ENCODE measurements around the gene ADAM12.
A peak's percentile ranks its signal among the peaks of the same experiment; 100 is the strongest.

Gene ADAM12

GRCh38 chr10:126140746-126141273 is 247.5 kb downstream of the ADAM12 start:
- Mint-ChIP-seq H3K27me3 (no peaks in the 10 kb centered on the region), H3K4me1 (peaks cover 6% of the 10 kb centered on the region), H3K27ac (no peak overlapping the region), H3K4me3 (no peak overlapping the region), H3K9me3 (peaks cover 4 to 14% of the 10 kb centered on the region in 2 donors)
- DNase-seq (no peak), ATAC-seq (no peak)

DNA sequence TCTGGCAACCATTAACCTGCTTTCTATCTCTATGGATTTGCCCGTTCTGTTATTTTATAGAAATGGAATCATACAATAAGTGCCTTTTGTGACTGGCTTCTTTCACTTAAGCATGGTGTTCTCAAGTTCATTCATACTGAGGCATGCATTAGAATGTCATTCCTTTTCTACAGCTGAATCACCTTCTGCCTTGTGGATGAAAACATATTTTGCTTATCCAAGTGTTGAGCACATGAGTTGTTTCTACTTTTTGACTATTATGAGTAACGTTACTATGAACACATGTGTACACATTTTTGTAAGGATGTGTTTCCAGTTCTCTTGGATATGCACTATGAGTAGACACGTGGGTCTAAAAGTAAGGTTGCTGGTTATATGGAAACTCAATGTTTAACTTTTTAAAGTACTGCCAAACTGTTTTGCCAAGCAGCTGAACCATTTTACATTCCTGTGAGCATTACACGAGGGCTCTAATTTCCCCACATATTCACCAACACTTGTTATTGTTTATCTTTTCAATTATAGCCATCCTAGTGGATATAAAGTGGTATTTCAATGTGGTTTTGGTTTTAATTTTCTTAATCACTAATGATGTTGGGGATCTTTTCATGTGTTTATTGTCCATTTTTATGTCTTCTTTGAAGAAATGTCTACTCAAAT is 250.6 kb downstream of the ADAM12 start:
- DNase-seq = no peak
- Mint-ChIP-seq H3K4me1 (peaks cover 8% of the 10 kb centered on the region), H3K4me3 (no peak overlapping the region), H3K27ac (no peak overlapping the region), H3K27me3 (no peaks in the 10 kb centered on the region), H3K9me3 (peaks cover 4 to 6% of the 10 kb centered on the region in 2 donors)
- ATAC-seq = no peak

DNA sequence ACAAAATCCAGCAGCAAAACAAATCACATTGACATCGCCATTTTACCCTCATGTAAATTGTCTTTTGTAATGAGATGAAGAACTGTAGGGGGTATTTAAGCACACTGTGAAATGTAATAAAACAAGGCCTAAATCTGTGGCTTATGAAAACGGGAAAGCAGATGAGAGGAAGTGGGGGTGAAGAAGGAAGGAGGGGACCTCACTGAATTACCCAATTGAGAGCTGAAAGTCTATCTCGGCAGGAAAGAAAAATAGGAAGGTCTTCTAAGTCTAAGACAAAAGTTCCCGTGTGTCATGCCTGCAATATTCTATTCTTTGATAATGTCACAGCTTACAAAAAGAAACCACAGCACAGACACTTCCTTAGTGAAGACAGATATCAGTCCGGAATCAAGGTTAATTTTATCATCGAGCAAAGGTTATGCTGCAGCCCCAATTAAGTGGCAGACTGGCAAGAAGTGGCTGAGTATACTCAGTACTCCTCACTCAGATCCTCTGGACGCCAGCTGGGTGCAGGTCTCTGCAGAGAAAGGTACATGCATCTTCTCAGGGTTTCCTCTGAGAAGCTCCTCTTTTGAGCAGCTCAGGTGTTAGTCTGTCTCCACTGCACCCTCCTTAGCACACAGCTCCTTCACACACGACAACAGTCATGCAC is 252.2 kb downstream of the ADAM12 start:
- DNase-seq (no peak), ATAC-seq (no peak)
- Mint-ChIP-seq H3K27me3 (no peaks in the 10 kb centered on the region), H3K4me1 (peaks cover 8% of the 10 kb centered on the region), H3K9me3 (peaks cover 0 to 4% of the 10 kb centered on the region in 2 donors), H3K27ac (peak overlapping the region in 1 of 2 donors; percentile 2), H3K4me3 (peak overlapping the region in 1 of 2 donors; percentile 32)

DNA sequence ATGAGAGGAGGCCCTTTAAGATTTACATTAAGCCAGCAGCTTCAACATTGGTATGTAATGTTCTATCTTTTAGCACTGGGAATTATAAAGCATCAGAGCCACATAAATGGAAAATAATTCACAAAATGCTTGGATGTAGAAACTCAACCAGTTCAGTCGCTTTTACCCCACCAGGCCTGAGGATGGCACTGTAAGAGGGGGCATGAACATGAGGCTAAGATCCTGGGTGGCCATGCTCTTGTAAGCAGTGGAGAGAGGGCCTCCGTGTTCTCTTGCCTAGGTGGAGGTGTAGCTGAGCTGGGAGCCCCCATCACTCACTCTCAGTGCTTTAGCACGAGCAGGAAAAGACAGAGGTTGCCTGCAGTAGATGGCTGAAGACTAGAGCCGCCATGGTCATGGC is 253.1 kb downstream of the ADAM12 start:
- peaks cover 8% of the 10 kb centered on the region for H3K4me1 Mint-ChIP-seq
- no peak for DNase-seq
- H3K9me3 Mint-ChIP-seq = peaks cover 0 to 4% of the 10 kb centered on the region in 2 donors
- ATAC-seq = no peak
- no peak overlapping the region for H3K27ac Mint-ChIP-seq
- no peaks in the 10 kb centered on the region for H3K27me3 Mint-ChIP-seq
- no peak overlapping the region for H3K4me3 Mint-ChIP-seq

GRCh38 chr10:126133906-126134656 is 254.2 kb downstream of the ADAM12 start:
- Mint-ChIP-seq H3K27me3 (no peaks in the 10 kb centered on the region), H3K4me3 (no peak overlapping the region), H3K4me1 (peaks cover 8% of the 10 kb centered on the region), H3K9me3 (peaks cover 0 to 4% of the 10 kb centered on the region in 2 donors), H3K27ac (no peak overlapping the region)
- ATAC-seq (no peak), DNase-seq (no peak)

GRCh38 chr10:126133082-126133620 is 255.1 kb downstream of the ADAM12 start:
- Mint-ChIP-seq H3K4me3 (no peak overlapping the region), H3K4me1 (peaks cover 8% of the 10 kb centered on the region), H3K27me3 (no peaks in the 10 kb centered on the region), H3K27ac (no peak overlapping the region), H3K9me3 (peaks cover 6 to 8% of the 10 kb centered on the region in 2 donors)
- no peak for ATAC-seq
- DNase-seq = no peak

DNA sequence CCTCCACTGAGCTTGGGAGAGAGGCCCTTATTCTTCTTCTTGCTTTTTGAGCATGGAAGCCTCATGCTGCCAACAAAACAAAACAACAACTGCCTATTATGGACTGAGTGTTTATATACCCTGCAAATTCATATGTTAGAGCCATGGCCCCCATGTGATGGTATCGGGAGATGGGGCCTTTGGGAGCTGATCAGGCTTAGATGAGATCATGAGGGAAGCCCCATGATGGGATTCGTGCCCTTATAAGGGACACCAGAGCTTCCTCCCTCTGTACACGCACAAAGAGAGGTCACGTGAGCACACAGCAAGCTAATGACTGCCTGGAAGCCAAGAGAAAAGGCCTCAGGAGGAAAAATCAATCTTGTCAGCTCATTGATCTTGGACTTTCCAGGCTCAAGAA is 256.9 kb downstream of the ADAM12 start:
- ATAC-seq = no peak
- Mint-ChIP-seq H3K9me3 (peaks cover 12 to 15% of the 10 kb centered on the region in 2 donors), H3K27ac (no peak overlapping the region), H3K27me3 (no peaks in the 10 kb centered on the region), H3K4me1 (peaks cover 8% of the 10 kb centered on the region), H3K4me3 (no peak overlapping the region)
- DNase-seq = no peak

DNA sequence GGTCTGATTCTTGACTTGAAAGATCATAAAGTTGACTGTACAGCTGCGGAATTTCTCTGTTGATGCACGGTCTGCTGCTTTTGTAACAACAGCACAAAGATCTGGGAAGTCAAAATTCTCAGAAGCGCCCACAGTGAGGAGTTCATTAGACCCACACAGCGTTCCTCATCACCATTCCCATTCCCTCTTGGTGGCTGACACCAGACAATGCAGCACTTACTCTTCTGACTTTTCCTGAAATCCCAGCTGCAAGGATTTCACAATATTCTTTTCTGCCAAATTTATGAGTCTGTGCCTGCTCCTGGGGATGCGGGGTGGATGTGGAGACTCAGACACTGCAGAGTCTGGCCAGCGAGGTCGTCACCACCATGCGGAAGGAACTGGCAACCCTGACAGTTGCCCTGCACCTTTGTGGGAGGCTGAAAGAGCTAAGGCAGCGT is 258.0 kb downstream of the ADAM12 start:
- Mint-ChIP-seq H3K4me3 (no peak overlapping the region), H3K27ac (no peak overlapping the region), H3K27me3 (no peaks in the 10 kb centered on the region), H3K4me1 (no peaks in the 10 kb centered on the region), H3K9me3 (peaks cover 12 to 15% of the 10 kb centered on the region in 2 donors)
- ATAC-seq = no peak
- no peak for DNase-seq

DNA sequence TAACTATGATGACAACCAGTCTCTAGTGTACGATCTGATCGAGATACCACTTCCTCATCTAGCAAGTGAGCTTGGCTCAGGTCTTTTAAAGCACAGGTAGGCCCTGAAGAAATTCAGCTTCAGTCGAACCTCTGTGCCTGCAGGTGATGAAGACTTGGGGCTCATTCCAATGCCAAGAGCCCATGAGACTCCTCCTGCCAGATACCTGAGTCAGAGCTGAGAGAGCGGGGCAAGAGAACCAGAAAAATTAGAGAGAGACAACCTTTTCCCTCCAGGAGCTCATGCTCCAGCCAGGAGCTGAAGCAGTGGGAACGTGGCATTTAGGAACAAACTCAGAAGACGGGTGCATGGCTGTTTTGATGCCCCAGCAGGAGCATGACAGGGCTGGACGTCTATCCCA is 259.3 kb downstream of the ADAM12 start:
- Mint-ChIP-seq H3K4me3 (no peak overlapping the region), H3K27me3 (no peaks in the 10 kb centered on the region), H3K4me1 (no peaks in the 10 kb centered on the region), H3K9me3 (peaks cover 12 to 15% of the 10 kb centered on the region in 2 donors), H3K27ac (no peak overlapping the region)
- DNase-seq (no peak), ATAC-seq (no peak)

DNA sequence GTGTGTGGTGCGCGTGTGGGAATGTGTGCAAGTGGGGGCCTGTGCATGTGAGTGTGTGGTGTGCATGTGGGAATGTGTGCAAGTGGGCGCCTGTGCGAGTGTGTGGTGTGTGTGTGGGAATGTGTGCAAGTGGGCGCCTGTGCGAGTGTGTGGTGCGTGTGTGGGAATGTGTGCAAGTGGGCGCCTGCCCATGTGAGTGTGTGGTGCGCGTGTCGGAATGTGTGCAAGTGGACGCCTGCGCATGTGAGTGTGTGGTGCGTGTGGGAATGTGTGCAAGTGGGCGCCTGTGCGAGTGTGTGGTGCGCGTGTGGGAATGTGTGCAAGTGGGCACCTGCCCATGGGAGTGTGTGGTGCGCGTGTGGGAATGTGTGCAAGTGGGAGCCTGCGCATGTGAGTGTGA is 259.7 kb downstream of the ADAM12 start:
- Mint-ChIP-seq H3K27me3 (no peaks in the 10 kb centered on the region), H3K4me1 (no peaks in the 10 kb centered on the region), H3K4me3 (no peak overlapping the region), H3K9me3 (peaks cover 12 to 15% of the 10 kb centered on the region in 2 donors), H3K27ac (peak overlapping the region in 1 of 2 donors; percentile 31)
- no peak for ATAC-seq
- no peak for DNase-seq

DNA sequence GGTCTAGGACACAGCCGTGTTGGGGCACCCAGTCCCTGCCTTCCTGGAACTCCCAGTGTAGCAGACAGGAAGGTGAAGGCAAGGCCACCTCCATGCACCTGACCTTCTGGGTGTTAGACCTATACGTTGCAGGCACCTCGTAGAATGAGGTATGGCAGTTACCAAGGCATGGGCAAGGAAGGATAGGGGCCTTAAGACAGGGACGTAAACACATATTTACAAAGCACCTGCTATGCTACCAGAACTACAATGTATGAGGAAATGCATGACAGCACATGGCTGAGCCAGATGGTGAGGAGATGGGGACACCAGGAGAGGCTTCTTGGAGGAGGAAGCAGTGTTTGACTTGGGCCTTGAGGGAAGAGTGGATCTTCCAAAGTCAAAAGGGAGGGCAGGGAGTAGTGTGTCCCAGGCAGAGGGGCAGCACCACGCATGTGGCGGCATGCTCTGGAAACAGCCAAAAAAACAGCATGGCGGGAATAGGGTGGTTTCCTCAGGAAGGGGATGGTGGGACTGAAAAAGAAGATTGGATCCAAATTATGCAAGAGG is 260.7 kb downstream of the ADAM12 start:
- no peak for ATAC-seq
- Mint-ChIP-seq H3K9me3 (peaks cover 8 to 15% of the 10 kb centered on the region in 2 donors), H3K27me3 (no peaks in the 10 kb centered on the region), H3K4me3 (no peak overlapping the region), H3K27ac (no peak overlapping the region), H3K4me1 (no peaks in the 10 kb centered on the region)
- DNase-seq = no peak

- H3K27ac Mint-ChIP-seq = no peak overlapping the region
- no peak for ATAC-seq
These were observed 261.4 kb downstream of the ADAM12 start for GRCh38 chr10:126126866-126127265.

GRCh38 chr10:126126023-126126422 is 262.3 kb downstream of the ADAM12 start:
- DNase-seq (no peak), ATAC-seq (no peak)
- no peak overlapping the region for H3K4me3 Mint-ChIP-seq
- H3K4me1 Mint-ChIP-seq = no peaks in the 10 kb centered on the region
- peaks cover 8 to 15% of the 10 kb centered on the region in 2 donors for H3K9me3 Mint-ChIP-seq
- H3K27me3 Mint-ChIP-seq = no peaks in the 10 kb centered on the region
- no peak overlapping the region for H3K27ac Mint-ChIP-seq

More at GRCh38 chr10:126126866-126127265, 261.4 kb downstream of the ADAM12 start:
- H3K9me3 Mint-ChIP-seq = peaks cover 8 to 15% of the 10 kb centered on the region in 2 donors
- H3K4me1 Mint-ChIP-seq = no peaks in the 10 kb centered on the region
- no peaks in the 10 kb centered on the region for H3K27me3 Mint-ChIP-seq
- DNase-seq = no peak
- H3K4me3 Mint-ChIP-seq = no peak overlapping the region

GRCh38 chr10:126124668-126125349 is 263.5 kb downstream of the ADAM12 start:
- ATAC-seq (no peak), DNase-seq (no peak)
- peaks cover 8 to 15% of the 10 kb centered on the region in 2 donors for H3K9me3 Mint-ChIP-seq
- H3K27me3 Mint-ChIP-seq = no peaks in the 10 kb centered on the region
- H3K4me1 Mint-ChIP-seq = no peaks in the 10 kb centered on the region
- no peak overlapping the region for H3K4me3 Mint-ChIP-seq
- no peak overlapping the region for H3K27ac Mint-ChIP-seq

- H3K4me3 Mint-ChIP-seq = no peak overlapping the region
- no peak for ATAC-seq
- H3K27me3 Mint-ChIP-seq = no peaks in the 10 kb centered on the region
- H3K27ac Mint-ChIP-seq = no peak overlapping the region
- no peak for DNase-seq
- H3K9me3 Mint-ChIP-seq = peaks cover 8 to 15% of the 10 kb centered on the region in 2 donors
- no peaks in the 10 kb centered on the region for H3K4me1 Mint-ChIP-seq
These were observed 264.2 kb downstream of the ADAM12 start for GRCh38 chr10:126124046-126124445.

Data from stimulated activated naive CD8-positive, alpha-beta T cell treated with anti-CD3 and anti-CD28 coated beads, Interleukin-15, amount 100 ng/mL, for 72 hours (primary cell).